Right lobe of liver (tissue), 6 donors: Measurements from ENCODE around the gene RADIL. TPM values are rescaled to one million over a fixed set of nuclear protein-coding genes. Genes with fewer than 3 reads are reported as not detected.

ENCODE experiments used
- ATAC-seq, 4 donors: fragments of 200-7000 bp; cut with Tn5 transposase; one replicate each; pipeline ENCODE4 v1.9.1; 2020; ENCODE audit warnings: mild to moderate bottlenecking in 4 of 4, moderate library complexity in 4 of 4
- DNase-seq, 3 donors: peaks; one replicate each; pipeline ENCODE4 v3.0.0-alpha.2; 2020
- H3K27ac ChIP-seq, 3 donors: fragments of 200-600 bp; one replicate each; pipeline ENCODE4 v1.8.0; 2022
- H3K27me3 ChIP-seq, 2 donors: fragments of 200-600 bp; one replicate each; pipeline ENCODE4 v1.8.0; 2022
- H3K36me3 ChIP-seq, 4 donors: fragments of 200-600 bp; sonication (generic) in 1 of 4; one replicate each; pipeline versions ENCODE4 v1.5.1 to v1.8.0; 2017 to 2022; ENCODE audit warnings: control low read depth in 1 of 4
- H3K4me1 ChIP-seq, 4 donors: fragments of 200-600 bp; sonication (generic) in 1 of 4; one replicate each; pipeline versions ENCODE4 v1.5.1 to v1.8.0; 2017 to 2022; ENCODE audit warnings: control low read depth in 1 of 4
- H3K4me3 ChIP-seq, 3 donors: fragments of 200-600 bp; one replicate each; pipeline ENCODE4 v1.8.0; 2022
- H3K9me3 ChIP-seq, 4 donors: fragments of 200-600 bp; sonication (generic) in 1 of 4; one replicate each; pipeline versions ENCODE4 v1.5.1 to v1.8.0; 2017 to 2022; ENCODE audit warnings: control low read depth in 1 of 4
- POLR2A ChIP-seq: fragments of 450-650 bp; IDR thresholded peaks from one replicate; pipeline ENCODE4 v1.6.1; 2017; ENCODE audit warnings: antibody characterized with exemption, mild to moderate bottlenecking
- WGBS: methylation state at CpG from one replicate; pipeline ENCODE4 v1.1.6; 2018; ENCODE audit warnings: low coverage, low lambda C conversion rate; ENCODE audit not compliant: insufficient coverage; ENCODE audit errors: missing lambda C conversion rate; 5-methylcytosine and 5-hydroxymethylcytosine counted together
- intact Hi-C, 2 donors: fragments of 100-400 bp; cut with DNase I; formaldehyde crosslinking; loops; one replicate each; pipeline versions ENCODE4 v1.11.2 to v1.14.1; 2022
- total RNA-seq, 6 experiments: library from RNA; depleted of rRNA in 2 of 6; stranded (reverse); fragments of >200 nt in 2 of 6; fragmentation: NEBNext Ultra II Directional in 3 of 6; extraction: Animal tissue kit (Norgen Biotek cat#: 25700) in 3 of 6; gene quantifications; one replicate each; pipeline versions ENCODE4 v1.1.0 to v1.2.4, GENCODE V29; 2016 to 2023
- TF ChIP-seq, protein P1 (sequence below), 4 donors: fragments of 200-600 bp in 3 of 4; fragments of 450-650 bp in 1 of 4; IDR thresholded peaks; one replicate each; pipeline versions ENCODE4 v1.5.1 to v1.8.0; 2016 to 2022; ENCODE audit warnings: antibody characterized with exemption in 4 of 4, mild to moderate bottlenecking in 2 of 4
- donor health status: DM: no; HTN: yes; CAD: no.
- donor health status: DM: no; HTN: no; CAD: no.
- donor health status: DM: no; HTN: no; CAD: no.
- donor health status: DM: no; HTN: yes; CAD: no.
- donor health status: DM: no; HTN: yes; CAD: no.

Gene RADIL
- total RNA-seq, 6 experiments from 2014 or later: 0.20 to 1.6 (median 0.34) TPM; not detected in 2

DNA sequence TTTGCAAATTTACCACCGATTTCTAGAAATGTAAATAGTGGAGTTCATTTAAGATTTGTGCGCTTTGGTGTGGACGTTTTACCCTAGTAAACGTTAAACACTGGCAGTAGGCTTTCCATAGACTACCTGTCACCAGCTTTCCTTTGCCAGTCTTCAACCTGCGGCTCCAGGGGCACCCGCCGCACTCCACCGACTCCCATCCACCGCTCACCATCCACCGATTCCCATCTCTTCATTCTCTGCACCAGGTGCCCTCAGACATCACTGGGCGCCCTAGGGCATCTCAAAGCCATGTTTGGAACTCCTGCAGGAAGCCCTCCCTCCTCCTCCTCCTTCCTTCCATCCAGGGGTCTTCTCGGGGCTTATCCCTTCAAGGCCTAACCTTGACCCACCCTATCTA lies 109.5 kb downstream of the RADIL start:
- no peak overlapping the region for H3K4me3 ChIP-seq
- intact Hi-C loops: no loop called here
- no peaks in the 10 kb centered on the region for H3K36me3 ChIP-seq
- ATAC-seq (no peak), DNase-seq (no peak)
- H3K27me3 ChIP-seq: no peaks in the 10 kb centered on the region
- no peak overlapping the region for H3K27ac ChIP-seq
- peaks cover 0 to 22% (median 8%) of the 10 kb centered on the region in 4 donors for H3K4me1 ChIP-seq
- no peaks in the 10 kb centered on the region for H3K9me3 ChIP-seq
- WGBS: 82% methylated on average over 9 of the region's 12 CpGs
- no peak for TF ChIP-seq POLR2A
- TF ChIP-seq, protein P1, sequence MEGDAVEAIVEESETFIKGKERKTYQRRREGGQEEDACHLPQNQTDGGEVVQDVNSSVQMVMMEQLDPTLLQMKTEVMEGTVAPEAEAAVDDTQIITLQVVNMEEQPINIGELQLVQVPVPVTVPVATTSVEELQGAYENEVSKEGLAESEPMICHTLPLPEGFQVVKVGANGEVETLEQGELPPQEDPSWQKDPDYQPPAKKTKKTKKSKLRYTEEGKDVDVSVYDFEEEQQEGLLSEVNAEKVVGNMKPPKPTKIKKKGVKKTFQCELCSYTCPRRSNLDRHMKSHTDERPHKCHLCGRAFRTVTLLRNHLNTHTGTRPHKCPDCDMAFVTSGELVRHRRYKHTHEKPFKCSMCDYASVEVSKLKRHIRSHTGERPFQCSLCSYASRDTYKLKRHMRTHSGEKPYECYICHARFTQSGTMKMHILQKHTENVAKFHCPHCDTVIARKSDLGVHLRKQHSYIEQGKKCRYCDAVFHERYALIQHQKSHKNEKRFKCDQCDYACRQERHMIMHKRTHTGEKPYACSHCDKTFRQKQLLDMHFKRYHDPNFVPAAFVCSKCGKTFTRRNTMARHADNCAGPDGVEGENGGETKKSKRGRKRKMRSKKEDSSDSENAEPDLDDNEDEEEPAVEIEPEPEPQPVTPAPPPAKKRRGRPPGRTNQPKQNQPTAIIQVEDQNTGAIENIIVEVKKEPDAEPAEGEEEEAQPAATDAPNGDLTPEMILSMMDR (IDR thresholded peaks at IDR 0.05): no peak

DNA sequence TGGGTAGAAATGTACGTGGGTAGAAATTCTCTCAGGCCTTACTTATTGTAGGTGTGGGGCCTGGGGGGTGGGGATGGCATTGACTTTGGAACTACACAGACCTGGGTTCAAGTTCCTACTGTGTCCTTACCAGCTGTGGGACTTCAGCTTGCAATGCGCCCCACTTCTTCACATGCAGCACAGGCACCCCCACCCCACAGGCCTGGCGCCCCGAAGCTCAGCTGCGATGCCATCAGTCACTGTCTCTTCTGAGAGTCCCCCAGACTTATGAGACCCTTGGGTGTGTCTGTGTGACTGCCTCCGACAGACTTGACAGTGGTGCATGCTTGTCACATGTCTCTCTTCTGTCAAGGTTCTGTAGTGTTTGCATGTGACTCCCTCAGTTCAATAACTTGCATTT lies 111.2 kb downstream of the RADIL start:
- no peak for DNase-seq
- no peak for ATAC-seq
- intact Hi-C loops: no loop called here
- no peak overlapping the region for H3K4me3 ChIP-seq
- TF ChIP-seq, protein P1 (IDR thresholded peaks at IDR 0.05): no peak
- TF ChIP-seq POLR2A: no peak
- WGBS: 100% methylated on average over 3 of the region's 6 CpGs
- H3K27me3 ChIP-seq: no peaks in the 10 kb centered on the region
- H3K36me3 ChIP-seq: no peaks in the 10 kb centered on the region
- H3K9me3 ChIP-seq: no peaks in the 10 kb centered on the region
- peaks cover 0 to 22% (median 8%) of the 10 kb centered on the region in 4 donors for H3K4me1 ChIP-seq
- no peak overlapping the region for H3K27ac ChIP-seq

DNA sequence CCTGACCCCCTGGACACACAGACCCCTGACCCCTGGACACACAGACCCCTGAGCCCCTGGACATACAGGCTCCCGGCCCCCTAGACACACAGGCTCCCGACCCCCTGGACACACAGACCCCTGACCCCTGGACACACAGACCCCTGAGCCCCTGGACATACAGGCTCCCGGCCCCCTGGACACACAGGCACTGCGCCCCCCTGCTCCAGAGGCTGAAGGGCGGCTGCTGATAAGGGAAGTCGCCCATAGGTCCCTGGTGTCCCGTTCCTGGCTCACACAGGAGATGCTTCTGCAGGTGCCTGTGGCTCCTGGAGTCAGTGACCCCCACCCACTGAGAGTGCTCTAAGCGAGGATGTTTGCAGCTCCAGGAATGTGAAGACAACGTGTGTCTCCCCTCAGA lies 111.8 kb downstream of the RADIL start:
- DNase-seq: no peak

DNA sequence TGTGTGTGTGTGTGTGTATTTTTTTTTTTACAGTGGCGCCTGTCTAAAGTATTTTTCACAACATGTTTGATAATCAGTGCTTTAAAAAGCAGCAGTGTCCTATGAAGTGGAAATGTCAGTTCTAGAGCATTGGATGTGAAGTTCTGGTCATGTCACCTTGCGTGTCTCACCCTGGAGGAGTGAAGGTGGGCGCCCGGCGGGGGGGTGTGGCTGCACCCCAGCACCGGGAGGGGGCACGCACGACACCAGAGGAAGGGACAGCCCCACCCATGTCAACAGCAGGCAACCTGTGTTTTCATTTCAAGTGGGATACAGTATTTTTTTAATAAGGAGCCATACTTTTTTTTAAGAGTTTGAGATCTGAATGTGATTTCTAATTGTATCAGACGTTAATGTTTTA lies 112.6 kb downstream of the RADIL start:
- DNase-seq (no peak), ATAC-seq (no peak)
- intact Hi-C loops: no loop called here
- Histone ChIP-seq H3K9me3 (no peaks in the 10 kb centered on the region), H3K27me3 (no peaks in the 10 kb centered on the region), H3K4me1 (peaks cover 0 to 11% (median 3%) of the 10 kb centered on the region in 4 donors), H3K27ac (no peak overlapping the region), H3K4me3 (no peak overlapping the region), H3K36me3 (no peaks in the 10 kb centered on the region)
- 53% methylated on average over 5 of the region's 9 CpGs for WGBS
- no peak for TF ChIP-seq POLR2A
- TF ChIP-seq, protein P1 (IDR thresholded peaks at IDR 0.05): no peak

More for the DNA sequence above, 111.8 kb downstream of the RADIL start:
- Histone ChIP-seq H3K27ac (no peak overlapping the region), H3K4me3 (no peak overlapping the region), H3K9me3 (no peaks in the 10 kb centered on the region), H3K36me3 (no peaks in the 10 kb centered on the region), H3K27me3 (no peaks in the 10 kb centered on the region), H3K4me1 (peaks cover 0 to 18% (median 6%) of the 10 kb centered on the region in 4 donors)
- TF ChIP-seq, protein P1 (IDR thresholded peaks at IDR 0.05): no peak
- TF ChIP-seq POLR2A: no peak
- WGBS: 57% methylated on average over 5 of the region's 9 CpGs
- intact Hi-C loops: no loop called here
- no peak for ATAC-seq

DNA sequence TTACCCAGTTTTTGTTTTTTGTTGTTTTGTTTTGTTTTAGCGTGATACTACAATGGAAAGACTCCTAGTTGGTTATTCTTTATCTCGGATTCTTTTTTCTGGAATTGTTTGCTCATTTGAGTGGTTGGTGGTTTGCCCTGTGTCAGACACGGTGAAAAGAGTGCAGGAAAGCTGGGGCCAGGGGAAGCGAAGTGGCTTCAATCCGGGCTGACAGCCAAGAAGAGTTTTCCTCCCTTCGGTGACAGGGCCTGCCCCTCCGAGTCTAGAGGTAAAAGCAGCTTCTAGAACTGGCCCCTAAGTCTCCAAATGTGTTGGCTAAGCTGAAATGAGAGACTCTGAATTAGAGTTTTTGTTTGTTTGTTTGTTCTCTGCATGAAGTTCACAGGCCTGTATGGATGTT lies 113.8 kb downstream of the RADIL start:
- TF ChIP-seq POLR2A: no peak
- intact Hi-C loops: no loop called here
- Histone ChIP-seq H3K27ac (no peak overlapping the region), H3K36me3 (no peaks in the 10 kb centered on the region), H3K4me3 (no peak overlapping the region), H3K4me1 (peaks cover 0 to 11% (median 3%) of the 10 kb centered on the region in 4 donors), H3K27me3 (no peaks in the 10 kb centered on the region), H3K9me3 (no peaks in the 10 kb centered on the region)
- WGBS: 26% methylated on average over 7 of the region's 7 CpGs
- ATAC-seq: peak in 3 of 4 donors; percentile 16 to 36 (median 24)
- no peak for DNase-seq
